ENCODE measurements around the gene EPO.

DNA sequence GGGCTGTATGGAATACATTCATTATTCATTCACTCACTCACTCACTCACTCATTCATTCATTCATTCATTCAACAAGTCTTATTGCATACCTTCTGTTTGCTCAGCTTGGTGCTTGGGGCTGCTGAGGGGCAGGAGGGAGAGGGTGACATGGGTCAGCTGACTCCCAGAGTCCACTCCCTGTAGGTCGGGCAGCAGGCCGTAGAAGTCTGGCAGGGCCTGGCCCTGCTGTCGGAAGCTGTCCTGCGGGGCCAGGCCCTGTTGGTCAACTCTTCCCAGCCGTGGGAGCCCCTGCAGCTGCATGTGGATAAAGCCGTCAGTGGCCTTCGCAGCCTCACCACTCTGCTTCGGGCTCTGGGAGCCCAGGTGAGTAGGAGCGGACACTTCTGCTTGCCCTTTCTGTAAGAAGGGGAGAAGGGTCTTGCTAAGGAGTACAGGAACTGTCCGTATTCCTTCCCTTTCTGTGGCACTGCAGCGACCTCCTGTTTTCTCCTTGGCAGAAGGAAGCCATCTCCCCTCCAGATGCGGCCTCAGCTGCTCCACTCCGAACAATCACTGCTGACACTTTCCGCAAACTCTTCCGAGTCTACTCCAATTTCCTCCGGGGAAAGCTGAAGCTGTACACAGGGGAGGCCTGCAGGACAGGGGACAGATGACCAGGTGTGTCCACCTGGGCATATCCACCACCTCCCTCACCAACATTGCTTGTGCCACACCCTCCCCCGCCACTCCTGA is 2.4 kb downstream of the EPO start:
- TF ChIP-seq, protein P1, sequence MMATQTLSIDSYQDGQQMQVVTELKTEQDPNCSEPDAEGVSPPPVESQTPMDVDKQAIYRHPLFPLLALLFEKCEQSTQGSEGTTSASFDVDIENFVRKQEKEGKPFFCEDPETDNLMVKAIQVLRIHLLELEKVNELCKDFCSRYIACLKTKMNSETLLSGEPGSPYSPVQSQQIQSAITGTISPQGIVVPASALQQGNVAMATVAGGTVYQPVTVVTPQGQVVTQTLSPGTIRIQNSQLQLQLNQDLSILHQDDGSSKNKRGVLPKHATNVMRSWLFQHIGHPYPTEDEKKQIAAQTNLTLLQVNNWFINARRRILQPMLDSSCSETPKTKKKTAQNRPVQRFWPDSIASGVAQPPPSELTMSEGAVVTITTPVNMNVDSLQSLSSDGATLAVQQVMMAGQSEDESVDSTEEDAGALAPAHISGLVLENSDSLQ (IDR thresholded peaks at IDR 0.05) = no peak
- TF ChIP-seq FOXA1 (IDR thresholded peaks at IDR 0.05) = no peak

Data from HEK293T (cell line).